ENCODE results near the gene FRY.

The FRY gene

GRCh38 chr13:32178763-32179162 lies 147.2 kb downstream of the FRY start:
- DNase-seq: no peak

- no peak for DNase-seq
Observed at GRCh38 chr13:32179708-32180107, 148.1 kb downstream of the FRY start.

- no peak for DNase-seq
Observed at GRCh38 chr13:32187651-32188050, 156.1 kb downstream of the FRY start.

- no peak for DNase-seq
Observed at GRCh38 chr13:32191452-32191998, 160.0 kb downstream of the FRY start.

- no peak for DNase-seq
Observed at GRCh38 chr13:32195713-32196112, 164.1 kb downstream of the FRY start.

- DNase-seq: no peak
Observed at GRCh38 chr13:32199168-32199567, 167.6 kb downstream of the FRY start.

- DNase-seq: no peak
Observed at GRCh38 chr13:32200741-32201140, 169.2 kb downstream of the FRY start.

- no peak for DNase-seq
Observed at GRCh38 chr13:32201809-32202208, 170.2 kb downstream of the FRY start.

GRCh38 chr13:32202268-32202667 lies 170.7 kb downstream of the FRY start:
- DNase-seq: no peak

GRCh38 chr13:32203221-32203620 lies 171.6 kb downstream of the FRY start:
- DNase-seq: no peak

- DNase-seq: no peak
Observed at GRCh38 chr13:32203736-32204135, 172.2 kb downstream of the FRY start.

- DNase-seq: no peak
Observed at GRCh38 chr13:32205431-32206096, 174.0 kb downstream of the FRY start.

GRCh38 chr13:32206097-32206740 lies 174.6 kb downstream of the FRY start:
- no peak for DNase-seq

GRCh38 chr13:32208860-32209259 lies 177.3 kb downstream of the FRY start:
- DNase-seq: no peak

GRCh38 chr13:32209652-32210051 lies 178.1 kb downstream of the FRY start:
- DNase-seq: no peak

GRCh38 chr13:32210101-32210500 lies 178.5 kb downstream of the FRY start:
- DNase-seq: no peak

GRCh38 chr13:32211813-32212212 lies 180.2 kb downstream of the FRY start:
- no peak for DNase-seq

GRCh38 chr13:32212421-32212820 lies 180.8 kb downstream of the FRY start:
- no peak for DNase-seq

- no peak for DNase-seq
Observed at GRCh38 chr13:32213626-32214025, 182.1 kb downstream of the FRY start.

- no peak for DNase-seq
Observed at GRCh38 chr13:32214071-32214470, 182.5 kb downstream of the FRY start.

- no peak for DNase-seq
Observed at GRCh38 chr13:32216281-32216680, 184.7 kb downstream of the FRY start.

GRCh38 chr13:32222046-32222676 lies 190.6 kb downstream of the FRY start:
- DNase-seq: no peak

- DNase-seq: no peak
Observed at GRCh38 chr13:32224916-32225315, 193.3 kb downstream of the FRY start.

GRCh38 chr13:32225481-32225931 lies 193.9 kb downstream of the FRY start:
- no peak for DNase-seq
